Tibial nerve (tissue), 4 donors: Measurements from ENCODE around the gene KIAA0586.

Experiments used
- CTCF ChIP-seq, 5 experiments: fragments of 200-600 bp in 3 of 5; fragments of 450-650 bp in 2 of 5; sonication (generic) in 3 of 5; IDR thresholded peaks; one replicate each; pipeline ENCODE4 v1.5.1; 2016 to 2019; ENCODE audit warnings: antibody characterized with exemption in 5 of 5, mild to moderate bottlenecking in 3 of 5, moderate library complexity in 2 of 5
- EP300 ChIP-seq, 2 donors: sonication (generic); formaldehyde crosslinking; IDR thresholded peaks; one replicate each; pipeline ENCODE4 v1.6.1; 2017; ENCODE audit warnings: antibody characterized with exemption in 2 of 2, mild to moderate bottlenecking in 1 of 2
- POLR2A ChIP-seq, 2 donors: fragments of 450-650 bp; IDR thresholded peaks; one replicate each; pipeline ENCODE4 v1.6.1; 2017; ENCODE audit warnings: antibody characterized with exemption in 2 of 2, mild to moderate bottlenecking in 2 of 2, moderate library complexity in 2 of 2

GRCh38 chr14:58476320-58476719, 48.8 kb downstream of the KIAA0586 start:
- TF ChIP-seq CTCF (IDR thresholded peaks at IDR 0.05) (no peak), POLR2A (IDR thresholded peaks at IDR 0.05) (no peak), EP300 (IDR thresholded peaks at IDR 0.05) (no peak)
